Astrocyte (in vitro differentiated cells and primary cell): ENCODE data around the gene RCOR1. TPM values are rescaled to one million over a fixed set of nuclear protein-coding genes. Genes with fewer than 3 reads are reported as not detected.

Source experiments
- DNase-seq: peaks from one replicate; pipeline ENCODE4 v3.0.0-alpha.2; 2010; ENCODE audit warnings: low read depth
- FAIRE-seq: peaks from 2 replicates; lab custom pipeline; 2011; peaks lifted over from hg19 to GRCh38; lab: Jason Lieb, UNC
- H2AFZ ChIP-seq: 2 replicates; pipeline ENCODE4 v1.6.0; 2012; ENCODE audit warnings: low read depth, low read length, inconsistent platforms
- H3K27ac ChIP-seq: 2 replicates; pipeline ENCODE4 v1.5.1; 2011; ENCODE audit warnings: low read depth, low read length, inconsistent platforms
- H3K27me3 ChIP-seq: 2 replicates; pipeline ENCODE4 v1.6.0; 2011; ENCODE audit warnings: low read length, inconsistent platforms; ENCODE audit not compliant: insufficient read depth
- H3K36me3 ChIP-seq: 2 replicates; pipeline ENCODE4 v1.5.1; 2011; ENCODE audit warnings: low read length, inconsistent platforms; ENCODE audit not compliant: insufficient read depth
- H3K4me1 ChIP-seq: 2 replicates; pipeline ENCODE4 v1.5.1; 2011; ENCODE audit warnings: low read length, inconsistent platforms; ENCODE audit not compliant: insufficient read depth
- H3K4me2 ChIP-seq: 2 replicates; pipeline ENCODE4 v1.6.0; 2012; ENCODE audit warnings: low read length, inconsistent platforms
- H3K4me3 ChIP-seq: 2 replicates; pipeline ENCODE4 v1.5.1; 2011; ENCODE audit warnings: low read depth, mild to moderate bottlenecking, low read length, inconsistent platforms; ENCODE audit not compliant: insufficient read depth
- H3K79me2 ChIP-seq: 2 replicates; pipeline ENCODE4 v1.6.0; 2012; ENCODE audit warnings: mild to moderate bottlenecking, low read length, inconsistent platforms; ENCODE audit not compliant: insufficient read depth
- H3K9ac ChIP-seq: 2 replicates; pipeline ENCODE4 v1.6.0; 2012; ENCODE audit warnings: mild to moderate bottlenecking, low read length, inconsistent platforms
- H3K9me3 ChIP-seq: 2 replicates; pipeline ENCODE4 v1.5.1; 2012; ENCODE audit warnings: low read depth, mild to moderate bottlenecking, low read length, inconsistent platforms; ENCODE audit not compliant: insufficient read depth
- H4K20me1 ChIP-seq: 2 replicates; pipeline ENCODE4 v1.6.0; 2012; ENCODE audit warnings: low read length, inconsistent platforms; ENCODE audit not compliant: insufficient read depth
- H3K27ac Mint-ChIP-seq: one replicate; pipeline ENCODE4 v1.8.0; 2021; ENCODE audit warnings: mild to moderate bottlenecking, mixed read lengths; ENCODE audit not compliant: unreplicated experiment
- H3K27me3 Mint-ChIP-seq: one replicate; pipeline ENCODE4 v1.8.0; 2021; ENCODE audit warnings: low read depth, mixed read lengths; ENCODE audit not compliant: unreplicated experiment
- H3K36me3 Mint-ChIP-seq: one replicate; pipeline ENCODE4 v1.8.0; 2021; ENCODE audit warnings: low read depth, mixed read lengths; ENCODE audit not compliant: unreplicated experiment
- H3K4me1 Mint-ChIP-seq: one replicate; pipeline ENCODE4 v1.8.0; 2021; ENCODE audit warnings: low read depth, mixed read lengths; ENCODE audit not compliant: unreplicated experiment
- H3K4me3 Mint-ChIP-seq: one replicate; pipeline ENCODE4 v1.8.0; 2021; ENCODE audit warnings: mild to moderate bottlenecking, moderate library complexity, mixed read lengths; ENCODE audit not compliant: unreplicated experiment
- H3K9me3 Mint-ChIP-seq: one replicate; pipeline ENCODE4 v1.8.0; 2021; ENCODE audit warnings: mild to moderate bottlenecking, mixed read lengths; ENCODE audit not compliant: unreplicated experiment
- EZH2 ChIP-seq: IDR thresholded peaks from 2 replicates; pipeline ENCODE4 v1.6.1; 2012; ENCODE audit warnings: mild to moderate bottlenecking, low read length, inconsistent platforms; ENCODE audit not compliant: insufficient read depth
- total RNA-seq: library from RNA; stranded (reverse); gene quantifications from 2 replicates; pipeline ENCODE4 v1.2.1, GENCODE V29; 2021
- TF ChIP-seq, protein P1 (sequence below): IDR thresholded peaks from 2 replicates; pipeline ENCODE4 v1.5.1; 2011; ENCODE audit warnings: low read depth, mild to moderate bottlenecking, inconsistent platforms, low read length, moderate library complexity; ENCODE audit not compliant: insufficient read depth

The RCOR1 gene
- total RNA-seq, 1 donor from 2014 or later: 31.0 TPM

DNA sequence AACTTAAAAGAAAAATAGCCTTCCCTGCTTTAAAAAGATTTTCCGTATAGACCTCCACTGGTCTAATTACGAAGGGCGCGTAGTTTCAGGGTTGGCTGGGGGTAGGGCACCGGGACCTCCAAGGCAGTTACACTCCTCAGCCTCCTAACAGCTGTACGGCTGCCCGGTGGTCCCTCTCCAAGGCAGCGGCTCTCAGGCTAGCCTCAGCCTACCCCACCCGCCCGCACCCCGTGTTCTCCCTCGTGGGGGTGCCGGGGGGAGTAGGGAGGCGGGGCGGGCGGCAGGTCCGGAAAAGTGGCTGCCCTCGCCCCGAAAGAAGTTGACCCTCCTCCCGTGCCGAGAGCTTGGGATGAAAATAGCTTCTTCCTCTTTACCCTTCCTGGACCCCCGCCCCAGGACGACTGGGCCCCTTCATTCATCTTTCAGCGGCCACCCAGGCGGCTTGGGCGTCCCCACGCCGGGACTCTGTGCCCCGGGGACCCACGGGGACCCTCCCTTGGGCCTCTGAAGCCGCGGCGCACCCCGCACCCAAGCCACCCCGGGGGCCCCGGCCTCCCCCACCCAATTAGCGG, 991 bp upstream of the RCOR1 start:
- Histone ChIP-seq H3K9me3 (no peaks in the 10 kb centered on the region), H2AFZ (peak overlapping the region; percentile 57), H3K4me2 (peak overlapping the region; percentile 94), H3K36me3 (no peaks in the 10 kb centered on the region), H3K79me2 (peaks cover 34% of the 10 kb centered on the region), H3K27ac (peak overlapping the region; percentile 99), H3K27me3 (no peaks in the 10 kb centered on the region), H3K9ac (peak overlapping the region; percentile 98), H4K20me1 (peaks cover 29% of the 10 kb centered on the region), H3K4me1 (peaks cover 23% of the 10 kb centered on the region), H3K4me3 (peak overlapping the region; percentile 77)
- H3K4me1 Mint-ChIP-seq: peaks cover 25% of the 10 kb centered on the region
- FAIRE-seq (no peak), DNase-seq (no peak)
- peak overlapping the region; percentile 85 for H3K4me3 Mint-ChIP-seq
- H3K27me3 Mint-ChIP-seq: no peaks in the 10 kb centered on the region
- H3K36me3 Mint-ChIP-seq: peaks cover 1% of the 10 kb centered on the region
- TF ChIP-seq, protein P1, sequence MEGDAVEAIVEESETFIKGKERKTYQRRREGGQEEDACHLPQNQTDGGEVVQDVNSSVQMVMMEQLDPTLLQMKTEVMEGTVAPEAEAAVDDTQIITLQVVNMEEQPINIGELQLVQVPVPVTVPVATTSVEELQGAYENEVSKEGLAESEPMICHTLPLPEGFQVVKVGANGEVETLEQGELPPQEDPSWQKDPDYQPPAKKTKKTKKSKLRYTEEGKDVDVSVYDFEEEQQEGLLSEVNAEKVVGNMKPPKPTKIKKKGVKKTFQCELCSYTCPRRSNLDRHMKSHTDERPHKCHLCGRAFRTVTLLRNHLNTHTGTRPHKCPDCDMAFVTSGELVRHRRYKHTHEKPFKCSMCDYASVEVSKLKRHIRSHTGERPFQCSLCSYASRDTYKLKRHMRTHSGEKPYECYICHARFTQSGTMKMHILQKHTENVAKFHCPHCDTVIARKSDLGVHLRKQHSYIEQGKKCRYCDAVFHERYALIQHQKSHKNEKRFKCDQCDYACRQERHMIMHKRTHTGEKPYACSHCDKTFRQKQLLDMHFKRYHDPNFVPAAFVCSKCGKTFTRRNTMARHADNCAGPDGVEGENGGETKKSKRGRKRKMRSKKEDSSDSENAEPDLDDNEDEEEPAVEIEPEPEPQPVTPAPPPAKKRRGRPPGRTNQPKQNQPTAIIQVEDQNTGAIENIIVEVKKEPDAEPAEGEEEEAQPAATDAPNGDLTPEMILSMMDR: no peak
- H3K27ac Mint-ChIP-seq: peak overlapping the region; percentile 87
- H3K9me3 Mint-ChIP-seq: no peaks in the 10 kb centered on the region

DNA sequence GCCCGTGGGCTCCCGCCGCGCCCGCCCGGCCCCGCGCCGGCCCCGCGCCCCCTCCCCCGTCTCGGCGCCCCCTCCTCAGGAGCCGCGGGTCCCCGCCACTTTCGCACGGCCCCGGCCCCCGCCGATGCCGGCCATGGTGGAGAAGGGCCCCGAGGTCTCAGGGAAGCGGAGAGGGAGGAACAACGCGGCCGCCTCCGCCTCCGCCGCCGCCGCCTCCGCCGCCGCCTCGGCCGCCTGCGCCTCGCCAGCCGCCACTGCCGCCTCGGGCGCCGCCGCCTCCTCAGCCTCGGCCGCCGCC, 263 bp downstream of the RCOR1 start:
- H3K9ac ChIP-seq: peak overlapping the region; percentile 81
- no peaks in the 10 kb centered on the region for H3K27me3 ChIP-seq
- no peaks in the 10 kb centered on the region for H3K36me3 ChIP-seq
- DNase-seq (no peak), FAIRE-seq (no peak)
- Mint-ChIP-seq H3K4me1 (peaks cover 22% of the 10 kb centered on the region), H3K27ac (no peak overlapping the region), H3K27me3 (no peaks in the 10 kb centered on the region), H3K36me3 (peaks cover 1% of the 10 kb centered on the region), H3K9me3 (no peaks in the 10 kb centered on the region), H3K4me3 (no peak overlapping the region)
- peaks cover 45% of the 10 kb centered on the region for H3K79me2 ChIP-seq
- H3K4me2 ChIP-seq: peak overlapping the region; percentile 93
- no peak for TF ChIP-seq EZH2
- TF ChIP-seq, protein P1: no peak
- peak overlapping the region; percentile 72 for H3K4me3 ChIP-seq
- H3K9me3 ChIP-seq: no peaks in the 10 kb centered on the region
- no peak overlapping the region for H2AFZ ChIP-seq
- H3K27ac ChIP-seq: peak overlapping the region; percentile 58
- peaks cover 23% of the 10 kb centered on the region for H3K4me1 ChIP-seq
- peaks cover 36% of the 10 kb centered on the region for H4K20me1 ChIP-seq

DNA sequence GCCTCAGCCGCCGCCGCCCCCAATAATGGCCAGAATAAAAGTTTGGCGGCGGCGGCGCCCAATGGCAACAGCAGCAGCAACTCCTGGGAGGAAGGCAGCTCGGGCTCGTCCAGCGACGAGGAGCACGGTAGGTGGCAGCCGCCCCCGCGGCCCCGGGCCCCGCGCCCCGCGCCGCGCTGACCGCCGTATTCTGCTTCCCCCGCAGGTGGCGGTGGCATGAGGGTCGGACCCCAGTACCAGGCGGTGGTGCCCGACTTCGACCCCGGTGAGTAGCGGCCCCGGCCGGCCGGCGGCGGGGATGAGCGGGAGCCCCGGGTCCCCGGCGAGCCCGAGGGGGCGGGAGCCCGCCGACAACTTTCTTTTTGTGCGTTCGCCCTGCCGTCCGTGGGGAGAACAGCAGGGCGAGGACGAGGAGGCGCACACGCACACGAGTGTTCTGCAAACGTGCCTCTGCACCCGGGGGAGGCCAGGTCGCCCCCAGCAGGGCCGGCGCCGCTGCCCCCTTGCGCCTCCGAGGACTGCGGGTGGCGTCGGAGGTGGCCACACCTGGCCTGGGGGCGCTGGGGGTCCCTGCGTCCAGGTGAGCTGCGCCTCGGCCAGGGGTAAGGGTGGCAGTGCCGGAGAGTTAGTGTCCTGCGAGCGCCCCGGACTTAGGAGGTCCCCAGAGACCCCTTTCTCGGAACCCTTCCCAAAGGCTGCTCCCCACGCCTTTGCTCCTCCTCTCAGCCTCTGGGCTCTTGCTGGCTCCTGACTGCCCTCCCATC, 794 bp downstream of the RCOR1 start:
- H3K4me2 ChIP-seq: peak overlapping the region; percentile 93
- H3K4me1 Mint-ChIP-seq: peaks cover 22% of the 10 kb centered on the region

More for the DNA sequence above, 794 bp downstream of the RCOR1 start:
- H3K4me3 ChIP-seq: peak overlapping the region; percentile 72
- Mint-ChIP-seq H3K9me3 (no peaks in the 10 kb centered on the region), H3K27me3 (no peaks in the 10 kb centered on the region), H3K4me3 (peak overlapping the region; percentile 91), H3K36me3 (peaks cover 1% of the 10 kb centered on the region), H3K27ac (peak overlapping the region; percentile 75)
- H3K9ac ChIP-seq: peak overlapping the region; percentile 81
- no peak for DNase-seq
- TF ChIP-seq, protein P1: no peak
- TF ChIP-seq EZH2: no peak
- peak overlapping the region; percentile 7 for H2AFZ ChIP-seq
- H3K9me3 ChIP-seq: no peaks in the 10 kb centered on the region
- FAIRE-seq: no peak
- peaks cover 41% of the 10 kb centered on the region for H4K20me1 ChIP-seq
- no peaks in the 10 kb centered on the region for H3K36me3 ChIP-seq
- H3K27ac ChIP-seq: peak overlapping the region; percentile 58
- no peaks in the 10 kb centered on the region for H3K27me3 ChIP-seq
- peaks cover 23% of the 10 kb centered on the region for H3K4me1 ChIP-seq
- H3K79me2 ChIP-seq: peaks cover 51% of the 10 kb centered on the region
